ENCODE measurements around the gene RPL21. TPM values are rescaled to one million over a fixed set of nuclear protein-coding genes. Genes with fewer than 3 reads are reported as not detected.

Gene RPL21
- total and polyA plus RNA-seq, 8 donors: 737 to 1,259 (median 947) TPM

- intact Hi-C loops (cut with DNase I): no loop called here
- no peaks in the 10 kb centered on the region for H3K9me3 ChIP-seq
- DNase-seq (no peak), ATAC-seq (no peak)
- H3K27me3 ChIP-seq: no peaks in the 10 kb centered on the region
- TF ChIP-seq CTCF (IDR thresholded peaks at IDR 0.05): no peak
- no peaks in the 10 kb centered on the region for H3K36me3 ChIP-seq
- no peak overlapping the region for H3K4me3 ChIP-seq
- peaks cover 9 to 16% of the 10 kb centered on the region in 2 donors for H3K4me1 ChIP-seq
- no peak overlapping the region for H3K27ac ChIP-seq
These were observed 23.3 kb downstream of the RPL21 start for GRCh38 chr13:27274631-27275030.

GRCh38 chr13:27276188-27276587 is 24.8 kb downstream of the RPL21 start:
- Histone ChIP-seq H3K36me3 (no peaks in the 10 kb centered on the region), H3K27ac (no peak overlapping the region), H3K27me3 (no peaks in the 10 kb centered on the region), H3K9me3 (no peaks in the 10 kb centered on the region), H3K4me1 (peaks cover 9% of the 10 kb centered on the region in 2 donors), H3K4me3 (no peak overlapping the region)
- peak in 1 of 4 donors; percentile 48 for DNase-seq
- ATAC-seq: no peak
- TF ChIP-seq CTCF (IDR thresholded peaks at IDR 0.05): no peak
- intact Hi-C loops (cut with DNase I): no loop called here

- H3K4me1 ChIP-seq: no peaks in the 10 kb centered on the region
- H3K27ac ChIP-seq: no peak overlapping the region
- no peaks in the 10 kb centered on the region for H3K9me3 ChIP-seq
- TF ChIP-seq CTCF (IDR thresholded peaks at IDR 0.05): no peak
- ATAC-seq: no peak
- no peaks in the 10 kb centered on the region for H3K27me3 ChIP-seq
- intact Hi-C loops (cut with DNase I): no loop called here
- no peak for DNase-seq
- H3K4me3 ChIP-seq: no peak overlapping the region
- H3K36me3 ChIP-seq: no peaks in the 10 kb centered on the region
These were observed 28.1 kb downstream of the RPL21 start for GRCh38 chr13:27279506-27279905.

- no peaks in the 10 kb centered on the region for H3K4me1 ChIP-seq
- H3K36me3 ChIP-seq: no peaks in the 10 kb centered on the region
- H3K4me3 ChIP-seq: no peak overlapping the region
- H3K27ac ChIP-seq: no peak overlapping the region
- H3K9me3 ChIP-seq: no peaks in the 10 kb centered on the region
- no peak for TF ChIP-seq CTCF (IDR thresholded peaks at IDR 0.05)
- H3K27me3 ChIP-seq: no peaks in the 10 kb centered on the region
- DNase-seq (no peak), ATAC-seq (no peak)
- intact Hi-C loops (cut with DNase I): no loop called here
These were observed 28.8 kb downstream of the RPL21 start for GRCh38 chr13:27280009-27280656.

- Histone ChIP-seq H3K36me3 (no peaks in the 10 kb centered on the region), H3K9me3 (no peaks in the 10 kb centered on the region), H3K27me3 (no peaks in the 10 kb centered on the region), H3K4me3 (no peak overlapping the region), H3K27ac (no peak overlapping the region), H3K4me1 (no peaks in the 10 kb centered on the region)
- no peak for ATAC-seq
- DNase-seq: no peak
- intact Hi-C loops (cut with DNase I): no loop called here
- no peak for TF ChIP-seq CTCF (IDR thresholded peaks at IDR 0.05)
These were observed 29.5 kb downstream of the RPL21 start for GRCh38 chr13:27280841-27281240.
